NCI-H345 (cell line): Measurements from ENCODE around the gene NOTCH1.

Experiments used
- DNase-seq: peaks from one replicate; lab custom pipeline; 2025; lab: John Stamatoyannopoulos, UW

The NOTCH1 gene

GRCh38 chr9:136531904-136532798 is 13.7 kb downstream of the NOTCH1 start:
- DNase-seq = no peak

GRCh38 chr9:136531186-136531903 is 14.5 kb downstream of the NOTCH1 start:
- no peak for DNase-seq

GRCh38 chr9:136530461-136531089 is 15.3 kb downstream of the NOTCH1 start:
- DNase-seq = no peak

- no peak for DNase-seq
Observed at GRCh38 chr9:136529516-136530460, 16.1 kb downstream of the NOTCH1 start.

GRCh38 chr9:136528716-136529341 is 17.0 kb downstream of the NOTCH1 start:
- DNase-seq = no peak

- DNase-seq = peak; percentile 75
Observed at GRCh38 chr9:136527721-136528710, 17.8 kb downstream of the NOTCH1 start.

GRCh38 chr9:136527131-136527530 is 18.7 kb downstream of the NOTCH1 start:
- DNase-seq = no peak

GRCh38 chr9:136526625-136527066 is 19.2 kb downstream of the NOTCH1 start:
- peak; percentile 71 for DNase-seq

GRCh38 chr9:136525841-136526499 is 19.9 kb downstream of the NOTCH1 start:
- no peak for DNase-seq

GRCh38 chr9:136525207-136525606 is 20.6 kb downstream of the NOTCH1 start:
- no peak for DNase-seq

- no peak for DNase-seq
Observed at GRCh38 chr9:136522314-136523237, 23.3 kb downstream of the NOTCH1 start.

- no peak for DNase-seq
Observed at GRCh38 chr9:136521537-136521936, 24.3 kb downstream of the NOTCH1 start.

- DNase-seq = no peak
Observed at GRCh38 chr9:136520053-136520540, 25.8 kb downstream of the NOTCH1 start.

- DNase-seq = no peak
Observed at GRCh38 chr9:136519263-136520052, 26.4 kb downstream of the NOTCH1 start.

- no peak for DNase-seq
Observed at GRCh38 chr9:136518623-136519022, 27.2 kb downstream of the NOTCH1 start.

GRCh38 chr9:136517950-136518349 is 27.9 kb downstream of the NOTCH1 start:
- DNase-seq = no peak
